Measurements from ENCODE around the gene PITRM1.

The PITRM1 gene

DNA sequence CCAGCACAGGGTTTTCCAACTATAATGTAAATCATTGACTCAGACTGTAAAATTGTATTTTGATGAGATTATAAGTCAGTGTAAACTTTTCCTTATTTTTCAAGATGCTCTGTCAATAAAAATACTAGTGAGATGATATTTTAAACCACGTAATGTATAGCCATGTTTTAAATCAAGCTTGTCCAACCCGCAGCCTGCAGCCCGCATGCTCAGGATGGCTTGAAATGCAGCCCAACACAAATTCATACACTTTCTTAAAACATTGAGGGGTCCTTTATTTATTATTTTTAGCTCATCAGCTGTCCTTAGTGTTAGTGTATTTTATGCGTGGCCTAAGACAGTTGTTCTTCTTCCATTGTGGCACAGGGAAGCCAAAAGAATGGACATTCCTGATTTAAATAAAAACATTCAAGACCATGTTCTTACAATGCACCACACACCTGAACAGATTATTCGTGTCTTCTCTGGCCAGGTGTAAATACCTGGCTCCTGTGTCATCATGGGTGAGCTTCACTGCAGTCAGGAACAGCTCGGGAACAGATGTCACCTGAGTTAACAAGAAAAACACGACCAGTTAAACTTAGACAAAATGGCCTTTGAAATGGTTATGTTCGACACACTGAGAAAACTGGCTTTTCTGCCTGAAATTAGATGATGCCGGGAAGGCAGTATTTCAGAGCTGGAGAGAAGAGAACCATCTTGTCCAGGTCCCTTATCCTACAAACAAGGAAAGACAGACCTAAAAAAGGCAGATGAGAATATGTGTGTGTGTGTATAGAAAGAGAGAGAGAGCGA, 5.9 kb downstream of the PITRM1 start:
- no peak for DNase-seq

DNA sequence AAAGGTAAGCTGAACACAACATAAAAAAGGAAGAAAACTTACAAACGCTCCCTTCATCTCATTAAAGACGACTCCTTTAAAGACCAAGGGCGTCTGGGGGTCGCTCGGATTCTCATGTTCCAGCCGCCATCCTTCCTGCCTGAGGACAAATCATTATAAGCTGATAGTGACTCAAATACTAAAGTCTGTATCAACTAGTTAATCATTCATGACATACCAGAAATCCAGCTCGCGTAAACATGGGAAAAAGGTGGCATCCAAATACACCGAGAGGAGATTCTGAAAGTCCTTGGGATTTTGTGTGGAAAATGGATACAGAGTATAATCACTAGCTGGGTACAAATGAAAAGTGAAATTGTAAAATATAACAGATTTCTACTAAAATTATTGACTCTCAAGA, 7.4 kb downstream of the PITRM1 start:
- no peak for DNase-seq

GRCh38 chr10:3163879-3164278, 8.7 kb downstream of the PITRM1 start:
- no peak for DNase-seq

- DNase-seq = no peak
Measured at GRCh38 chr10:3162533-3162932, 10.0 kb downstream of the PITRM1 start.

- DNase-seq = no peak
Measured at GRCh38 chr10:3159152-3159551, 13.4 kb downstream of the PITRM1 start.

GRCh38 chr10:3154666-3155065, 17.9 kb downstream of the PITRM1 start:
- DNase-seq = no peak

DNA sequence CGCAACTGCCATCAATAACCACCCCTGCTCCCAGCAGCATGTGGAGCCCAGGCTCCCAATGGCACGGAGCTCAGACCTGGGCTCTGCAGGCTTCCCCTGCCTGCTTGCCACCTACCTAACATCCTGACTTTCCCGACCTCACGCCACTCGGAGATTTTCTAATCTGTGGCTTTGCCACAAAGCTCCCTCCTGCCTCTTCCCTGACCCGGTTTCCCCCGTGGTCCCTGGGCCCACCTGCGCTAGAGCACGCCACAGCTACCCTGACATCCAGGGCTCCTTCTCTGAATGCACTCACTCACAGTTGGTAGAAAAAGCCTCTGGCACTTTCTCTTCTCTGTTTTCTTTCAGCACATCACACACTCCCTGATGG, 20.0 kb downstream of the PITRM1 start:
- DNase-seq = no peak

DNA sequence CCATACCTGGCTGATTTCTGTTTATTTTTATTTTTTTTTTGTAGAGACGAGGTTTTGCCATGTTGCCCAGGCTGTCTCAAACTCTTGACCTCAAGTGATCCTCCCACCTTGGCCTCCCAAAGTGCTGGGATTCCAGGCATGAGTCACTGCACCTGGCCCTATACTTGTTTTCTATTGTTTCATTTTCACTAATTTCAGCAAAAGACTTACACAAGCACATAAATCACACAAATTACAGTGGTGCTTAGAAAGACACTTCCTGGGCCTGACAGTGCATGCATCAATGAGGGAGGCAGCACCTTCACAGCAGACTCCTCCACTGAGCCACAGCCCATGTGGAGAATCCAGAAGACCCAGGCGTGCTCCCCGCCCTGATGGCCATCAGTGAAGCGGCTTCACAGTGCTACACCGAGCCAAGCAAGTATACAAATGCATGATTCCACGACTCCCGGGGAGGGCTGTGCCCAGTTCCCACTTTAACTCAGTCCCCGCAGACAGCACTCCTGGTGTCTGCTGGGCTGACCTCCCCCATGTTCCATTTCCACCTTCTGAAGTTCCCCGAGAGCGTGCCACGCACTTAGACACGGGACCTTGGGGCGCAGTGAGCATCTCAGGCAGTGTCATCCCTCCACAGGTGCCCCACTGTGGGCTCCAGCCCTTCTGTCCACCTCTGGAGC, 20.6 kb downstream of the PITRM1 start:
- DNase-seq = no peak

GRCh38 chr10:3150961-3151360, 21.6 kb downstream of the PITRM1 start:
- no peak for DNase-seq

GRCh38 chr10:3150366-3150765, 22.2 kb downstream of the PITRM1 start:
- DNase-seq = no peak

DNA sequence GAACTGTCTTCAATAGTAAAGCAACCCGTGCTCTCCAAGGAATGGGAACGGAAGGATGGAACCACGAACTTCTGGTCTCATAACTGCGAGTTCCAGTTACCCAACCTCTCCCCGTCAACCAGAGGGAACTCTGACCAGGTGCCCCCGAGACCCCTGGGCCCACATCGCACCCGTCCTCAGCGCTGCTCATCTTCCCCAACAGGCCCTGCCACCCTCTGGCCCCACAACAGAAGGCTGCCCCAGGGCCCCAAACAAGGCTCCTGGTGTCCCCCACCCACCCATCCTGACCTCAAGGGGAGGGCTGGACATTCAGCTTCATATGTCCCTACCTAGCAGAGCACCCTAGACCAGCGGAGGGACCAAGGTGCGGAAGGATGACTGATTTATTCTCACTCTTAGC, 22.7 kb downstream of the PITRM1 start:
- DNase-seq = no peak

DNA sequence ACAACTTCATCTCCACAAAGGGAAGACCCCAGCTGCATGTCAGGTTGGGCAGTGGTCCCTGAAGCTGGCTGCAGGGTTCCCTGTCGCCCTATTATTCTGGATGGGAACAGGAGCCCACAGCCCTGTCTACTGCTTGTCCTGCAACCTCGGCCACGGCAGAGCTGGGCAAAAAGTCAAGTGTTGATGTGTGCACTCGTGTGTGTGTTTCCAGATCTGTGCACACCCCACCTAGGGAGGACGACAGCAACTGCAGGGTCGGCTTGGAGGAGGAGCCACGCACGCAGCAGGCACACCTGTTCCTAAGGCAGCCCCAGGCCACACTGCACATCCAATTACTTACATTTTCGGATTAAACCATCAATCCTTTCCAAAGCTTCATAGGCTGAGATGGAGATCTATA, 23.6 kb downstream of the PITRM1 start:
- no peak for DNase-seq

DNA sequence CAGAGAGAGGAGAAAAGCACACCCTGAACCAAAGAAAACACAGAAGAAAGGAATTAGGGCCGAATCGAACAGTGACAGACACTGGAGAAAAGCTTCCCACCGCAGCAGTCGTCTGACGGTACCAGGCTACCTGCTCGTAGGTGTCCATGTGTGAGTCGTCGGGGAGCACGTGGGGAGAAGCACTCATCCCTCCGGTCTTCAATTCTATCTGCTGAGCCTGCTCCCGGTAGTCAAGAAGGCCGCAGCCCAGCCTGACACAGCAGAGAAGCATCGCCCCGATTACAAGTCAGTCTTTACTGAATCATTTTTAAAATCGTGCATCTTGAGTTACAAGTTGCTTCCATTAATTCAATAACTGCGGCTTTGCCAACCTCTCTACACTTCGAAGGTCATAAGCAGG, 24.5 kb downstream of the PITRM1 start:
- no peak for DNase-seq

- DNase-seq = no peak
Measured at GRCh38 chr10:3147117-3147820, 25.3 kb downstream of the PITRM1 start.

- DNase-seq = no peak
Measured at GRCh38 chr10:3146289-3146688, 26.3 kb downstream of the PITRM1 start.

DNA sequence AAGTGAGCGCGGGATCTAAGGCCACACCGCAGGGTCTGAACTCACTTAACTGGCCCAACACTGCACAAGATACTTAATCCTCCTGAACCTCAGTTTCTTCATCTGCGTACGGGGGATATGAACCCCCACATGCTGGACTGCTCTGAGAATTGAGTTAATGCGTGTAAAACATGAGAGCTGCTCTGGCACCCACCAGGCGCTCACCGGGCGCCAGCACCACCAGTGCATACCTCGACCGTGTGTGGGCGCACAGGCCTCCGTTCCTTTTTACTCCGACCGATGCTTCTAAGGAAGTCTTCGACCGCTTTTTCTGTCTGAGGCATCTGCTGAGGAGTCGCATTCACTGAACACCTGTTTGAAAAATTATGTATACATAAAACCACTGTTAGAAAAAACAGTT, 27.2 kb downstream of the PITRM1 start:
- no peak for DNase-seq

DNA sequence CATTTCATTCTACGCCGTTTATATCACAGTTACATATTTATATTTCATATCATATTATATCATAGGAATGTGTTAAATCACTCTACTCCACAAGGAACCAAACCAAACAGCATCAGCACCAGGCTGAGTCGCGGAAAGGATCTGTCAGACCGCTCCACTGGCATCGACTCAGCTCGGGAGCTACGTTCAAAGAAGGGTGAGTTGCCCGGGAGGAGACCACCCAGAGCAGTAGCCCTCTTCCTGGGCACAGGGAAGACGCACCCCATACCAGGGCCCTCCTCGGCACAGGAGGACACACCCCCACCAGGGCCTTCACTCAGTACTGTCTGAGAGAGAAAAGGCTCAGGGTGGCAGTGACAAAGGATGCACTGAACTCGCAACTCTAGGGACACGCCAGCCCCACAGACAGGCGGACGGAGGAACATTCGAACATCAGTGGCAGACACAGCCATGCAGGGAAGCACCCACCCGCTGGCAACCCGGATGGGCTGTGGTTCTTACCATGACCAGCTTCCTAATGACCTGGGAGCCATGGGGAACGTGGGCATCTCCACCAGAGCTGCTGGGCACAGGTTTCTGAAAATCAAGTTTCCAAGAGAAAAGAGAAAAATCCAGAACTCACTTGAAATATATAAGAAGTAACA, 28.7 kb downstream of the PITRM1 start:
- no peak for DNase-seq

GRCh38 chr10:3143366-3143765, 29.2 kb downstream of the PITRM1 start:
- no peak for DNase-seq

DNA sequence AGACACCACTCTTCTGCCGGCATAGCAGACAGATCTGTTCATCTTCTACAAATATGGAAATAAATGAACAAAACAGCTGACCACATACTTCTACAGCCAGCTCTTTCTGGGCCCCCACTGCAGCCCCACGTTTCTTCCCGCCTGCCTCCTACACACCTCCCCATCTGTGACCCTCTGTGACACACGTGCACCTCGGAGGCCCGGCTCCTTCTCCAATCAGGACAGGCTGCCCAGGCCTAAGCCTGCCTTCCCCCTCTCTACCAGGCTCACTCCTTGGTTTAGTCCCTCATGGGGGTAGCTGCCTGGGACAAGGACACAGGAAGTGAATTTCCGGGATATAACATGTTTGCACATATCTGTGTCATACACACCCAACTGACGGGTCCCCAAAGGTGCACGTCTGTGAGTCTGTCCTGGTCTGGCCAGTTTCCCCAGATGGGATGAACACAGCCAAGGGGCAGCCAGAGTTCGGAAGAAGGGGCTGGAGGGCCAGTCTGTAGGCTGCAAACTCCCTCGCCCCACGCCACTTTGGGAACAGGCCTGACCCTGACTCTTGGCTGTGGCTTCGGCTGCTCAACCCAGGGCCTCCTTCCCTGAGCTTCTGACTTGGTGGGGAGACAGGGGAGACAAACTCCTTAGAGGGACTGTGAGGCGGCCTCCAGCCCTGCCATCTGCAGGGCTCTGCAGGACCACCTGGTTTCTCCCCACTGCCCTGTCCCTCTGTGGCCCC, 30.3 kb downstream of the PITRM1 start:
- no peak for DNase-seq

DNA sequence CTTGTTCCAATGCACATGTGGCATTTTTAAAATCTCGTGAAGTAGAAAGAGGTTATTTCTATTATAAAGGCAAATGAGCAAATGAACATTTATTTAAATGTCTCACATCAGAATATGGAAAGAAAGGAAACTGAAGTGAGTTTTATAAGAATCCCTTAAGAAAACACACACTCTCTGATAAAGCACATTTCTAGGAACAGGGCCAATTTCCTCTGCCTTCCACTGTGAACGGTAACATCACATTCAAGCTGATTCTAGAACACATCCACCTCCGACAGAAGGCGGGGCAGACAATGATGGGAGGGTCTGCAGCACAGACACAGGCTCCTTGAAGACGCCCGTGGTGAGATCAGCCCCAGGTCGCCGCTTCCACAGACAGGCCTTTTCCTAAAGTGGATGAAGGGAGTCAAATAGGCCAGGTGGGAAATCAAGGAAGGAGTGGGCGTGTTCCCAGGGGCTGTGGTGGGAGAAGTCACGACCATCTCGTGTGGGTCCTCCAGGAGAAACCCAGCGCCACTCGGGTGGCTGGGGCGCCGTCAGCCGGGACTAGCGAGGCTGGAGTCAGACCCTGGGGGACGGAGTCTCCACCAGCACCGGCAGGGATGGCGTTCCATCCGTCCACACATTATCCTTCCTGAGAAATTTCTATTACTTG, 31.1 kb downstream of the PITRM1 start:
- no peak for DNase-seq

- no peak for DNase-seq
Measured at GRCh38 chr10:3140280-3140679, 32.3 kb downstream of the PITRM1 start.

DNA sequence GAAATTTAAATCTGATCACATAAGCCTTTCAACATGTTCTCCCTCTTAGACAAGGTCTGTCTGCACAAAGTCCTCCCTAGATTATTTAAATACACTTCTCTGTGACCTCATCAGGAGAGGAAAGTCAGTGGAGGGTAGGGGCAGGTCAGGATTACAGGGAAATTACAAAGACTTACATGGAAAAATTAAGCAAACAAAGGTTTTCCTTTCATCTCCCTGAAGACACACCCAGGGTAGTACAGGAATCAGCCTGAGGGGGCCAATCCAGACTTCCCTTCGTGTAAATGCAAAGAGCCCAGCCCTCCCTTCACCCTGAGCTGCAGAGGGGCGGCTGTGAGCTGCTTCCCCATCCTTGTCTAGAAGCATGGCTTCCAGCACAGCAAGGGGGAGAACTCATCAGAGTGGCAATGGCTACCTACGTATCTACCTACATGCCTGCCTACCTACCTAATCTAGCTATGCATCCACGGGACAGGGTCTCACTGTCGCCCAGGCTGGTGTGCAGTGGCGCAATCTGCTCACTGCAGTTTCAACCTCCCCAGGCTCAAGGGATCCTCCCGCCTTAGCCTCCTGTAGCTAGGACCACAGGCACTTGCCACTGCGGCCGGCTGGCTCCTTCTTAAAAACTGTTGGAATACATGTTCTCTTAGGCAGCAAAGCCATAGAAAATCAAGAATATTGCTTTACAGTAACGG, 33.2 kb downstream of the PITRM1 start:
- DNase-seq = no peak
